AG08396 (cell line): ENCODE data around the gene GLMN.
"Not testable (repeated sequence)": the region's sequence is repeated elsewhere in the genome, so short reads cannot be mapped to it uniquely, and the experiment has no call there.

Experiments used
- DNase-seq: peaks from one replicate; pipeline ENCODE4 v3.0.0; 2012; ENCODE audit warnings: low spot score, mixed read lengths

The GLMN gene

GRCh38 chr1:92299477-92300150, 827 bp upstream of the GLMN start:
- DNase-seq, result no peak

GRCh38 chr1:92298213-92298572, 594 bp downstream of the GLMN start:
- no peak for DNase-seq

DNA sequence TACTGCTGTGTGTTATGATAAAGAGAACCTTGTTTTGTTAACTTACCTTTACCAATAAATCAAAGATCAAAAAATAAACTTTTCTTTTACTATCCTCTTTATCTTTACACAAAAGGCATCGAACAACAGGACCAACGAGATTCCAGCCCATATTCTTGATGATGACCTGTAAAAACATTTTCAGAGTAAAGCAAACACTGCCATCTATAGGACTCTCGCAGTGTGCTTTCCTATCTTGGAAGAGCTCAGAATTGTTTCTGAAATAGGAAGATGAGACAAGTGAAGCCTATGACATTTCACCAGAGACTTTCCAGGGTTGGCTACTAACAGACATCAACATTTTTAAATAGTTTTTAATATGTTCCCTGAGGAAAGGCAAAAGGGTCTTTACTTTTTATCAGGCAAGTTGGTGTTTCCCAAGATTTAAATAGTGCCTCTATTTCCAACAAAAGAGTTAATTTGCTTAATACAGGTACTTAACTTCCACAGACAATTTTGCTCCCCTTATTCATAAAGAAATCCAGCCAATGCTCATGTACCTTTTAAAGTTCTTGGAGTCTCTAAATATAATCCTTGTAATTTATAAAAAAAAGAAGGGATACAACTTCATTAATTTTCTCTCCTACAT, 7.3 kb downstream of the GLMN start:
- DNase-seq, result peak; percentile 51

- not testable (repeated sequence) for DNase-seq
Observed at GRCh38 chr1:92281411-92281810, 17.4 kb downstream of the GLMN start.

DNA sequence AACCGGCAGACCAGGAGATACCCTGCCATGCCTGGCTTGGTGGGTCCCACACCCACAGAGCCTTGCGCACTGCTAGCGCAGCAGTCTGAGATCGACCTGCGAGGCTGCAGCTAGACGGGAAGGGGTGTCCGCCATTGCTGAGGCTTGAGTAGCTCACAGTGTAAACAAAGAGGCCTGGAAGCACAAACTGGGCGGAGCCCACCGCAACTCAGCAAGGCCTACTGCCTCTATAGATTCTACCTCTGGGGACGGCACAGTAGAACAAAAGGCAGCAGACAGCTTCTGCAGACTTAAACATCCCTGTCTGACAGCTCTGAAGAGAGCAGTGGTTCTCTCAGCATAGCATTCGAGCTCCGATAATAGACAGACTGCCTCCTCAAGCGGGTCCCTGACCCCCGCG, 19.0 kb downstream of the GLMN start:
- not testable (repeated sequence) for DNase-seq

GRCh38 chr1:92277105-92277723, 21.6 kb downstream of the GLMN start:
- DNase-seq, result no peak

- DNase-seq, result no peak
Observed at GRCh38 chr1:92276082-92276481, 22.7 kb downstream of the GLMN start.

- no peak for DNase-seq
Observed at GRCh38 chr1:92274939-92275338, 23.8 kb downstream of the GLMN start.

DNA sequence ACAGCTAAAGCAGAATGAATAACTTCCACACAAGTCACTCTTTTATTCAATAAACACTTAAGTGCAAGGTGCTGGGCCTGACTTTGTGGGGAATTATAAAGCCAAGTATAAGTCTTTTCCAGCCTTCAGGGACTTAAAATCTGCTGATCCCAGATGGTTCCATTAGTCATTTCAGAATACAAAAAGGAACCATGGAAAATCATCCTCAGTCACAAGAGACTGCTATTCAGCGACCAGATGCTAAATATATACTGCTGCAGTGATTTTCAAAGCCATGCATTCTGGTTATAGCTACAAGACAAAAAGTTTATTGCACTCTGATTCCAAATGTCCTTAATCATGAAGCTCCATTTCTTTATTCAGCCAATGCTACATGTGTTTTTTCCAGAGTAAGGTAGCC, 25.7 kb downstream of the GLMN start:
- DNase-seq, result no peak

GRCh38 chr1:92262516-92262915, 36.3 kb downstream of the GLMN start:
- no peak for DNase-seq

- no peak for DNase-seq
Observed at GRCh38 chr1:92259350-92259749, 39.4 kb downstream of the GLMN start.

GRCh38 chr1:92254714-92255113, 44.1 kb downstream of the GLMN start:
- DNase-seq, result not testable (repeated sequence)

DNA sequence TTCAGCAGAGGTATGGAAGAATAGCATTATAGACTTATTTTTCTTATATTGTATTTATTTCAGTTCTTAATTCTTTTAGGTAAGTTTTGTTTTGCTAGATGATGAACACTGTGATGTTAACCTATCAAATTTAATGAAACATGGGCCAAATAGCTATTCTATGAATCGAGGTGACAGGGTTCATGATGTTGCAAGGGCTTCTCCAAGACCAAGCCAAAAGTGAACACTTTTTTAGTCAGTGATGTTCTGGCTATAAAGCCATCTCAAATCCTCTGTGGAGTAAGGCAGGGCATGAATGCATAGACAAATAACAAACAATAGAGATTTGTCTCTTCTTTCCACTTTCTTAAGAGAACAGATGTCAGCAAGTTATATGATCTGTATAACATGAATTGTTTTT, 54.4 kb downstream of the GLMN start:
- no peak for DNase-seq

- no peak for DNase-seq
Observed at GRCh38 chr1:92240034-92240433, 58.8 kb downstream of the GLMN start.

DNA sequence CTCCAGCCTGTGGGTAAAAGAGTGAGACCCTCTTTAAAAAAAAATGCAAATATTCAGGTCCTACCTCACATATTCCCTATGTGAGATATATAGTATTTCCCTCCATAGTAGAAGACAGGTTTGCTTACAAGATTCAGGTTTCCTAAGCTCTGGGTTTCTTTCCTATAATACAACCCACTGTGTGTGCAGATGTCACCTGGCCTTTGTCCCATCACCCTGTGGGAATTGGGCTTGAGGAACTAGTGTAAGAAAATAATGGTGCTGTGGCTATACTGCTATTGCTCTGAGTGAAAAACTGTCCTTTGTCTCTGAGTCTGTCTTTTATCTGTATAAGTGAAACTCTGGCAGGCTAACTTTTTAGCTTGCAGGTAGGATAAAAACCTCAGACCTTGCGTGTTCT, 68.1 kb downstream of the GLMN start:
- DNase-seq, result no peak

GRCh38 chr1:92228401-92228800, 70.4 kb downstream of the GLMN start:
- no peak for DNase-seq

GRCh38 chr1:92219028-92219427, 79.8 kb downstream of the GLMN start:
- no peak for DNase-seq

- no peak for DNase-seq
Observed at GRCh38 chr1:92218559-92218958, 80.2 kb downstream of the GLMN start.

- no peak for DNase-seq
Observed at GRCh38 chr1:92217721-92218120, 81.1 kb downstream of the GLMN start, which contains the start of gene C1orf146. Gene C1orf146 (plus strand): TSS chr1:92217915. CDS start chr1:92231421, 13,506 bp downstream.

GRCh38 chr1:92211166-92211565, 87.6 kb downstream of the GLMN start:
- DNase-seq, result peak; percentile 81

GRCh38 chr1:92210701-92211100, 88.1 kb downstream of the GLMN start:
- no peak for DNase-seq

GRCh38 chr1:92203105-92203504, 95.7 kb downstream of the GLMN start:
- no peak for DNase-seq

- no peak for DNase-seq
Observed at GRCh38 chr1:92201973-92202372, 96.8 kb downstream of the GLMN start.
